ENCODE measurements around the gene SLC22A6. TPM values are rescaled to one million over a fixed set of nuclear protein-coding genes. Genes with fewer than 3 reads are reported as not detected.

Gene SLC22A6
- total RNA-seq, 1 experiment from 2014 or later, result not detected

GRCh38 chr11:63001456-63001855 is 16.7 kb upstream of the SLC22A6 start (continued):
- no peak for TF ChIP-seq FOXJ3 (CRISPR knock-in tag; IDR thresholded peaks at IDR 0.05; ENCODE audit: borderline replicate concordance)

GRCh38 chr11:62999649-63000048 is 14.9 kb upstream of the SLC22A6 start:
- POLR2A ChIA-PET, result interaction anchor here (0.5 kb wide), 1 partner anchor 27 kb away, joined by 5 read pairs; no protein-coding TSS in a partner anchor

GRCh38 chr11:62999156-62999555 is 14.4 kb upstream of the SLC22A6 start:
- Mint-ChIP-seq H3K9me3 (peaks cover 4% of the 10 kb centered on the region), H3K36me3 (no peaks in the 10 kb centered on the region), H3K4me3 (no peak overlapping the region), H3K27ac (no peak overlapping the region), H3K27me3 (ENCODE audit: low read depth) (no peaks in the 10 kb centered on the region; the same call in 1 of the 2 replicates), H3K4me1 (peaks cover 10% of the 10 kb centered on the region)
- DNase-seq (ENCODE audit: low spot score) (no peak), ATAC-seq (no peak)
- ChIA-PET CTCF (interaction anchor here (0.7 to 7.0 kb wide), 8 partner anchors 9 to 93 kb away, joined by 3 to 41 read pairs (median 5); partner anchors contain the start of gene SLC22A8), POLR2A (no interaction called here)
- TF ChIP-seq ZBTB43 (CRISPR knock-in tag; IDR thresholded peaks at IDR 0.05), result no peak
- no peak for TF ChIP-seq ZNF512 (CRISPR knock-in tag; IDR thresholded peaks at IDR 0.05; ENCODE audit: borderline replicate concordance)
- no peak for TF ChIP-seq USF1 (CRISPR knock-in tag; IDR thresholded peaks at IDR 0.05)
- TF ChIP-seq PRRX2 (CRISPR knock-in tag; IDR thresholded peaks at IDR 0.05), result no peak
- no peak for TF ChIP-seq NFYB (CRISPR knock-in tag; conservative IDR thresholded peaks at IDR 0.05; ENCODE audit: low read depth)
- no peak for TF ChIP-seq IRF1 (CRISPR knock-in tag; IDR thresholded peaks at IDR 0.05)
- TF ChIP-seq ERG (CRISPR knock-in tag; IDR thresholded peaks at IDR 0.05), result no peak
- TF ChIP-seq KAT7 (CRISPR knock-in tag; IDR thresholded peaks at IDR 0.05; ENCODE audit: borderline replicate concordance), result no peak
- TF ChIP-seq PREB (CRISPR knock-in tag; IDR thresholded peaks at IDR 0.05; ENCODE audit: borderline replicate concordance), result no peak
- no peak for TF ChIP-seq ZNF317 (CRISPR knock-in tag; IDR thresholded peaks at IDR 0.05; ENCODE audit: borderline replicate concordance, low read depth)
- TF ChIP-seq ZNF423 (CRISPR knock-in tag; IDR thresholded peaks at IDR 0.05), result no peak
- TF ChIP-seq ETV6 (CRISPR knock-in tag; IDR thresholded peaks at IDR 0.05), result no peak
- no peak for TF ChIP-seq E2F1 (CRISPR knock-in tag; IDR thresholded peaks at IDR 0.05)

More at GRCh38 chr11:62999649-63000048, 14.9 kb upstream of the SLC22A6 start:
- CTCF ChIA-PET, result interaction anchor here (0.7 to 7.0 kb wide), 9 partner anchors 9 to 94 kb away, joined by 3 to 41 read pairs (median 5); partner anchors contain the start of gene SLC22A8
- Mint-ChIP-seq H3K27ac (no peak overlapping the region), H3K4me1 (peaks cover 10% of the 10 kb centered on the region), H3K27me3 (ENCODE audit: low read depth) (no peaks in the 10 kb centered on the region; the same call in 1 of the 2 replicates), H3K36me3 (no peaks in the 10 kb centered on the region), H3K4me3 (no peak overlapping the region), H3K9me3 (no peaks in the 10 kb centered on the region; the same call in 1 of the 2 replicates)
- TF ChIP-seq FOXP4 (CRISPR knock-in tag; IDR thresholded peaks at IDR 0.05), result no peak
- ATAC-seq, result peak; percentile 37; the same call in 1 of the 2 replicates
- DNase-seq (ENCODE audit: low spot score), result no peak
